Osteoblast (primary cell): Measurements from ENCODE around the gene ACACA. TPM values are rescaled to one million over a fixed set of nuclear protein-coding genes. Genes with fewer than 3 reads are reported as not detected.

Source experiments
- DNase-seq: peaks from one replicate; pipeline ENCODE4 v3.0.0; 2011; ENCODE audit warnings: low spot score, mixed read lengths; ENCODE audit not compliant: insufficient read length; ENCODE audit errors: missing footprints
- H2AFZ ChIP-seq: 2 replicates; pipeline ENCODE4 v1.6.0; 2011; ENCODE audit warnings: mild to moderate bottlenecking, low read length
- H3K27ac ChIP-seq: 2 replicates; pipeline ENCODE4 v1.5.1; 2011; ENCODE audit warnings: mild to moderate bottlenecking, low read depth, low read length, moderate library complexity
- H3K27me3 ChIP-seq: 2 replicates; pipeline ENCODE4 v1.6.0; 2012; ENCODE audit warnings: mild to moderate bottlenecking, control low read depth, inconsistent platforms, low read length, moderate library complexity; ENCODE audit not compliant: insufficient read depth
- H3K36me3 ChIP-seq: 2 replicates; pipeline ENCODE4 v1.5.1; 2011; ENCODE audit warnings: mild to moderate bottlenecking, low read length, control low read depth, moderate library complexity; ENCODE audit not compliant: insufficient read depth
- H3K4me1 ChIP-seq: 2 replicates; pipeline ENCODE4 v1.5.1; 2011; ENCODE audit warnings: mild to moderate bottlenecking, low read length, control low read depth, moderate library complexity; ENCODE audit not compliant: insufficient read depth
- H3K4me2 ChIP-seq: 2 replicates; pipeline ENCODE4 v1.6.0; 2011; ENCODE audit warnings: mild to moderate bottlenecking, low read length; ENCODE audit not compliant: insufficient read depth
- H3K4me3 ChIP-seq: fragments of 200-600 bp; sonication (generic); 3 replicates; pipeline ENCODE4 v1.5.1; 2012; ENCODE audit warnings: mild to moderate bottlenecking, low read length, inconsistent platforms; ENCODE audit not compliant: insufficient read depth
- H3K79me2 ChIP-seq: 2 replicates; pipeline ENCODE4 v1.6.0; 2012; ENCODE audit warnings: mild to moderate bottlenecking, low read length, control low read depth, inconsistent platforms; ENCODE audit not compliant: insufficient read depth
- H3K9me3 ChIP-seq: 2 replicates; pipeline ENCODE4 v1.5.1; 2011; ENCODE audit warnings: low read depth, low read length, control low read depth
- H4K20me1 ChIP-seq: 2 replicates; pipeline ENCODE4 v1.6.0; 2012; ENCODE audit warnings: mild to moderate bottlenecking, low read length, control low read depth; ENCODE audit not compliant: insufficient read depth
- CTCF ChIP-seq: IDR thresholded peaks from 2 replicates; pipeline ENCODE4 v1.5.1; 2011; ENCODE audit warnings: mild to moderate bottlenecking, low read depth, low read length, moderate library complexity; ENCODE audit errors: extremely low read depth
- total RNA-seq: library from RNA; depleted of rRNA; stranded (reverse); fragments of >200 nt; gene quantifications from 2 replicates; pipeline ENCODE4 v1.2.3, GENCODE V29; 2012

Gene ACACA
- total RNA-seq, 1 donor = 78.9 TPM

- Histone ChIP-seq H3K27ac (no peak overlapping the region), H3K79me2 (no peaks in the 10 kb centered on the region), H2AFZ (no peak overlapping the region), H3K27me3 (no peaks in the 10 kb centered on the region), H3K36me3 (no peaks in the 10 kb centered on the region), H3K4me1 (peaks cover 4% of the 10 kb centered on the region), H4K20me1 (no peaks in the 10 kb centered on the region), H3K9me3 (no peaks in the 10 kb centered on the region), H3K4me2 (no peak overlapping the region), H3K4me3 (no peak overlapping the region)
- TF ChIP-seq CTCF = no peak
- no peak for DNase-seq
Measured at GRCh38 chr17:37142294-37142896, 264.2 kb downstream of the ACACA start.

- no peak for DNase-seq
- Histone ChIP-seq H3K27me3 (no peaks in the 10 kb centered on the region), H3K4me2 (no peak overlapping the region), H3K4me3 (no peak overlapping the region), H3K4me1 (no peaks in the 10 kb centered on the region), H3K9me3 (no peaks in the 10 kb centered on the region), H4K20me1 (no peaks in the 10 kb centered on the region), H3K27ac (no peak overlapping the region), H2AFZ (no peak overlapping the region), H3K79me2 (no peaks in the 10 kb centered on the region), H3K36me3 (no peaks in the 10 kb centered on the region)
- no peak for TF ChIP-seq CTCF
Measured at GRCh38 chr17:37138571-37139120, 268.0 kb downstream of the ACACA start.

GRCh38 chr17:37137906-37138514, 268.6 kb downstream of the ACACA start:
- TF ChIP-seq CTCF = no peak
- Histone ChIP-seq H3K4me2 (no peak overlapping the region), H3K27me3 (no peaks in the 10 kb centered on the region), H3K27ac (no peak overlapping the region), H3K79me2 (no peaks in the 10 kb centered on the region), H3K9me3 (no peaks in the 10 kb centered on the region), H2AFZ (no peak overlapping the region), H3K4me3 (no peak overlapping the region), H3K4me1 (no peaks in the 10 kb centered on the region), H3K36me3 (no peaks in the 10 kb centered on the region), H4K20me1 (no peaks in the 10 kb centered on the region)
- no peak for DNase-seq

GRCh38 chr17:37137070-37137610, 269.5 kb downstream of the ACACA start:
- no peak for TF ChIP-seq CTCF
- no peak overlapping the region for H3K27ac ChIP-seq
- no peak overlapping the region for H3K4me3 ChIP-seq
- H3K27me3 ChIP-seq = no peaks in the 10 kb centered on the region
- H3K4me2 ChIP-seq = no peak overlapping the region
- H3K9me3 ChIP-seq = no peaks in the 10 kb centered on the region
- no peaks in the 10 kb centered on the region for H3K4me1 ChIP-seq
- no peaks in the 10 kb centered on the region for H3K36me3 ChIP-seq
- no peaks in the 10 kb centered on the region for H3K79me2 ChIP-seq
- DNase-seq = no peak
- H4K20me1 ChIP-seq = no peaks in the 10 kb centered on the region
- no peak overlapping the region for H2AFZ ChIP-seq
